ENCODE data around the gene BCAS3. TPM values are rescaled to one million over a fixed set of nuclear protein-coding genes. Genes with fewer than 3 reads are reported as not detected.
"Not testable (repeated sequence)": the region's sequence is repeated elsewhere in the genome, so short reads cannot be mapped to it uniquely, and the experiment has no call there.

Gene BCAS3
- total RNA-seq, 2 experiments from 2014 or later: 7.2 to 7.5 TPM

- Mint-ChIP-seq H3K27me3 (ENCODE audit: low read depth) (no peaks in the 10 kb centered on the region), H3K4me1 (ENCODE audit: low read depth) (peaks cover 7% of the 10 kb centered on the region), H3K27ac (no peak overlapping the region), H3K4me3 (no peak overlapping the region), H3K36me3 (ENCODE audit: low read depth) (peaks cover 10% of the 10 kb centered on the region), H3K9me3 (peaks cover 8% of the 10 kb centered on the region)
- intact Hi-C loops (cut with micrococcal nuclease): no loop called here
- DNase-seq: no peak
- CTCF ChIA-PET: no interaction called here
These were observed 91.7 kb downstream of the BCAS3 start for GRCh38 chr17:60769327-60769726.

- CTCF ChIA-PET: interaction anchor here (0.6 kb wide), 1 partner anchor 158 kb away, joined by 3 read pairs; no protein-coding TSS in a partner anchor
- Mint-ChIP-seq H3K4me3 (no peak overlapping the region), H3K27me3 (ENCODE audit: low read depth) (no peaks in the 10 kb centered on the region), H3K36me3 (ENCODE audit: low read depth) (peaks cover 4% of the 10 kb centered on the region), H3K27ac (no peak overlapping the region), H3K4me1 (ENCODE audit: low read depth) (peaks cover 4% of the 10 kb centered on the region), H3K9me3 (no peaks in the 10 kb centered on the region)
- DNase-seq: no peak
- intact Hi-C loops (cut with micrococcal nuclease): no loop called here
These were observed 93.3 kb downstream of the BCAS3 start for GRCh38 chr17:60770946-60771422.

GRCh38 chr17:60771621-60772020, 94.0 kb downstream of the BCAS3 start:
- H3K27me3 Mint-ChIP-seq (ENCODE audit: low read depth); H3K4me1 Mint-ChIP-seq (ENCODE audit: low read depth); H3K4me3 Mint-ChIP-seq; CTCF ChIA-PET; H3K27ac Mint-ChIP-seq; H3K36me3 Mint-ChIP-seq (ENCODE audit: low read depth); H3K9me3 Mint-ChIP-seq; intact Hi-C loops (cut with micrococcal nuclease); DNase-seq: not testable (repeated sequence)

GRCh38 chr17:60773552-60773951, 95.9 kb downstream of the BCAS3 start:
- Mint-ChIP-seq H3K27ac (no peak overlapping the region), H3K9me3 (no peaks in the 10 kb centered on the region), H3K27me3 (ENCODE audit: low read depth) (no peaks in the 10 kb centered on the region), H3K4me1 (ENCODE audit: low read depth) (peaks cover 2% of the 10 kb centered on the region), H3K36me3 (ENCODE audit: low read depth) (no peaks in the 10 kb centered on the region), H3K4me3 (no peak overlapping the region)
- CTCF ChIA-PET: interaction anchor here (0.6 to 0.8 kb wide), 2 partner anchors 29 to 149 kb away, joined by 3 to 5 read pairs; no protein-coding TSS in a partner anchor
- intact Hi-C loops (cut with micrococcal nuclease): no loop called here
- no peak for DNase-seq

- CTCF ChIA-PET: no interaction called here
These were observed 104.3 kb downstream of the BCAS3 start for GRCh38 chr17:60781880-60782412.

GRCh38 chr17:60782742-60783141, 105.1 kb downstream of the BCAS3 start:
- H3K36me3 Mint-ChIP-seq (ENCODE audit: low read depth): no peaks in the 10 kb centered on the region
- no peak overlapping the region for H3K27ac Mint-ChIP-seq
- no peak overlapping the region for H3K4me3 Mint-ChIP-seq
- intact Hi-C loops (cut with micrococcal nuclease): no loop called here
- H3K4me1 Mint-ChIP-seq (ENCODE audit: low read depth): no peaks in the 10 kb centered on the region
- no peak for DNase-seq
- no peaks in the 10 kb centered on the region for H3K9me3 Mint-ChIP-seq
- CTCF ChIA-PET: no interaction called here
- H3K27me3 Mint-ChIP-seq (ENCODE audit: low read depth): no peaks in the 10 kb centered on the region

More at GRCh38 chr17:60781880-60782412, 104.3 kb downstream of the BCAS3 start:
- H3K36me3 Mint-ChIP-seq (ENCODE audit: low read depth): no peaks in the 10 kb centered on the region
- no peaks in the 10 kb centered on the region for H3K4me1 Mint-ChIP-seq (ENCODE audit: low read depth)
- H3K27me3 Mint-ChIP-seq (ENCODE audit: low read depth): no peaks in the 10 kb centered on the region
- no peak overlapping the region for H3K27ac Mint-ChIP-seq
- no peaks in the 10 kb centered on the region for H3K9me3 Mint-ChIP-seq
- DNase-seq: no peak
- intact Hi-C loops (cut with micrococcal nuclease): no loop called here
- no peak overlapping the region for H3K4me3 Mint-ChIP-seq

- intact Hi-C loops (cut with micrococcal nuclease): no loop called here
- DNase-seq: no peak
- CTCF ChIA-PET: interaction anchor here (0.5 to 0.6 kb wide), 2 partner anchors 108 to 171 kb away, joined by 3 to 4 read pairs; no protein-coding TSS in a partner anchor
- H3K9me3 Mint-ChIP-seq: no peaks in the 10 kb centered on the region
- H3K4me3 Mint-ChIP-seq: no peak overlapping the region
- no peaks in the 10 kb centered on the region for H3K4me1 Mint-ChIP-seq (ENCODE audit: low read depth)
- H3K27ac Mint-ChIP-seq: no peak overlapping the region
- no peaks in the 10 kb centered on the region for H3K36me3 Mint-ChIP-seq (ENCODE audit: low read depth)
- no peaks in the 10 kb centered on the region for H3K27me3 Mint-ChIP-seq (ENCODE audit: low read depth)
These were observed 112.6 kb downstream of the BCAS3 start for GRCh38 chr17:60790205-60790604.

GRCh38 chr17:60792250-60792898, 114.7 kb downstream of the BCAS3 start:
- no peak overlapping the region for H3K4me3 Mint-ChIP-seq
- no peaks in the 10 kb centered on the region for H3K36me3 Mint-ChIP-seq (ENCODE audit: low read depth)
- no peaks in the 10 kb centered on the region for H3K4me1 Mint-ChIP-seq (ENCODE audit: low read depth)
- H3K27me3 Mint-ChIP-seq (ENCODE audit: low read depth): no peaks in the 10 kb centered on the region
- no peaks in the 10 kb centered on the region for H3K9me3 Mint-ChIP-seq
- CTCF ChIA-PET: no interaction called here
- no peak overlapping the region for H3K27ac Mint-ChIP-seq
- no peak for DNase-seq
- intact Hi-C loops (cut with micrococcal nuclease): no loop called here

GRCh38 chr17:60798576-60798975, 120.9 kb downstream of the BCAS3 start:
- no peaks in the 10 kb centered on the region for H3K4me1 Mint-ChIP-seq (ENCODE audit: low read depth)
- CTCF ChIA-PET: interaction anchor here (0.6 kb wide), 1 partner anchor 130 kb away, joined by 4 read pairs; no protein-coding TSS in a partner anchor
- intact Hi-C loops (cut with micrococcal nuclease): no loop called here
- no peaks in the 10 kb centered on the region for H3K9me3 Mint-ChIP-seq
- no peaks in the 10 kb centered on the region for H3K27me3 Mint-ChIP-seq (ENCODE audit: low read depth)
- DNase-seq: no peak
- no peak overlapping the region for H3K27ac Mint-ChIP-seq
- H3K4me3 Mint-ChIP-seq: no peak overlapping the region
- no peaks in the 10 kb centered on the region for H3K36me3 Mint-ChIP-seq (ENCODE audit: low read depth)

- Mint-ChIP-seq H3K36me3 (ENCODE audit: low read depth) (no peaks in the 10 kb centered on the region), H3K4me1 (ENCODE audit: low read depth) (no peaks in the 10 kb centered on the region), H3K27ac (no peak overlapping the region), H3K9me3 (no peaks in the 10 kb centered on the region), H3K4me3 (no peak overlapping the region), H3K27me3 (ENCODE audit: low read depth) (no peaks in the 10 kb centered on the region)
- no peak for DNase-seq
- intact Hi-C loops (cut with micrococcal nuclease): no loop called here
- CTCF ChIA-PET: interaction anchor here (0.7 kb wide), 1 partner anchor 29 kb away, joined by 5 read pairs; no protein-coding TSS in a partner anchor
These were observed 124.7 kb downstream of the BCAS3 start for GRCh38 chr17:60802377-60802776.

GRCh38 chr17:60803059-60803458, 125.4 kb downstream of the BCAS3 start:
- CTCF ChIA-PET: no interaction called here
- H3K36me3 Mint-ChIP-seq (ENCODE audit: low read depth): peaks cover under 1% of the 10 kb centered on the region
- no peak overlapping the region for H3K27ac Mint-ChIP-seq
- no peaks in the 10 kb centered on the region for H3K27me3 Mint-ChIP-seq (ENCODE audit: low read depth)
- H3K4me3 Mint-ChIP-seq: no peak overlapping the region
- intact Hi-C loops (cut with micrococcal nuclease): no loop called here
- no peaks in the 10 kb centered on the region for H3K9me3 Mint-ChIP-seq
- no peak for DNase-seq
- no peaks in the 10 kb centered on the region for H3K4me1 Mint-ChIP-seq (ENCODE audit: low read depth)

GRCh38 chr17:60804831-60805230, 127.2 kb downstream of the BCAS3 start:
- intact Hi-C loops (cut with micrococcal nuclease): no loop called here
- H3K27me3 Mint-ChIP-seq (ENCODE audit: low read depth): no peaks in the 10 kb centered on the region
- DNase-seq: no peak
- H3K4me1 Mint-ChIP-seq (ENCODE audit: low read depth): no peaks in the 10 kb centered on the region
- H3K4me3 Mint-ChIP-seq: no peak overlapping the region
- CTCF ChIA-PET: no interaction called here
- no peaks in the 10 kb centered on the region for H3K9me3 Mint-ChIP-seq
- H3K36me3 Mint-ChIP-seq (ENCODE audit: low read depth): peaks cover 11% of the 10 kb centered on the region
- H3K27ac Mint-ChIP-seq: no peak overlapping the region

- no peak overlapping the region for H3K27ac Mint-ChIP-seq
- CTCF ChIA-PET: no interaction called here
- intact Hi-C loops (cut with micrococcal nuclease): no loop called here
- no peaks in the 10 kb centered on the region for H3K27me3 Mint-ChIP-seq (ENCODE audit: low read depth)
- H3K4me3 Mint-ChIP-seq: no peak overlapping the region
- H3K9me3 Mint-ChIP-seq: peaks cover 17% of the 10 kb centered on the region
- no peak for DNase-seq
- H3K4me1 Mint-ChIP-seq (ENCODE audit: low read depth): no peaks in the 10 kb centered on the region
- H3K36me3 Mint-ChIP-seq (ENCODE audit: low read depth): peaks cover 27% of the 10 kb centered on the region
These were observed 131.8 kb downstream of the BCAS3 start for GRCh38 chr17:60809421-60809820.

Data from activated naive CD4-positive, alpha-beta T cell treated with anti-CD3 and anti-CD28 coated beads for 36 hours (primary cell).